Gastrocnemius medialis (tissue), 4 donors: ENCODE measurements around the gene UBE2V1.

Source experiments
- POLR2A ChIP-seq, 2 donors: fragments of 450-650 bp; IDR thresholded peaks; one replicate each; pipeline ENCODE4 v1.6.1; 2017; ENCODE audit warnings: antibody characterized with exemption in 2 of 2, mild to moderate bottlenecking in 2 of 2, moderate library complexity in 2 of 2
- TF ChIP-seq, protein P1 (sequence below), 5 experiments: fragments of 450-650 bp in 3 of 5; fragments of 200-600 bp in 2 of 5; sonication (generic) in 2 of 5; IDR thresholded peaks in 4 of 5; conservative IDR thresholded peaks in 1 of 5; 1 replicate in 4 of 5; 2 replicates in 1 of 5; pipeline ENCODE4 v1.5.1; 2016 to 2019; ENCODE audit warnings: antibody characterized with exemption in 5 of 5, mild to moderate bottlenecking in 3 of 5, moderate library complexity in 3 of 5

DNA sequence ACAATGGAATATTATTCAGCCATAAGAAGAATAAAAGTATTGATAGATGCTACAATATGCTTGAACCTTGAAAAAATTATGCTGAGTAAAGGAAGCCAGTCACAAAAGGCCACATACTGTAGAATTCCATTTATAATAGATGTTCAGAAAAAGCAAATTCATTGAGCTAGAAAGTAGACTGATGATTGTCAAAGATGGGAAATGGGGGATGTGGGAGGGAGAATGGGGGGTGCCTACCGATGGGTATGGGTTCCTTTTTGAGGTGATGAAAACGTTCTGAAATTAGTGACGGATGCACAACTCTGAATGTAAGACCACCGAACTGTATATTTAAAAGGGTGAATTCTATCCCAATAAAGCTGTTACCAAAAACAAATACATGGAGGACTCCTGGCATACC is 18.4 kb downstream of the UBE2V1 start:
- TF ChIP-seq, protein P1, sequence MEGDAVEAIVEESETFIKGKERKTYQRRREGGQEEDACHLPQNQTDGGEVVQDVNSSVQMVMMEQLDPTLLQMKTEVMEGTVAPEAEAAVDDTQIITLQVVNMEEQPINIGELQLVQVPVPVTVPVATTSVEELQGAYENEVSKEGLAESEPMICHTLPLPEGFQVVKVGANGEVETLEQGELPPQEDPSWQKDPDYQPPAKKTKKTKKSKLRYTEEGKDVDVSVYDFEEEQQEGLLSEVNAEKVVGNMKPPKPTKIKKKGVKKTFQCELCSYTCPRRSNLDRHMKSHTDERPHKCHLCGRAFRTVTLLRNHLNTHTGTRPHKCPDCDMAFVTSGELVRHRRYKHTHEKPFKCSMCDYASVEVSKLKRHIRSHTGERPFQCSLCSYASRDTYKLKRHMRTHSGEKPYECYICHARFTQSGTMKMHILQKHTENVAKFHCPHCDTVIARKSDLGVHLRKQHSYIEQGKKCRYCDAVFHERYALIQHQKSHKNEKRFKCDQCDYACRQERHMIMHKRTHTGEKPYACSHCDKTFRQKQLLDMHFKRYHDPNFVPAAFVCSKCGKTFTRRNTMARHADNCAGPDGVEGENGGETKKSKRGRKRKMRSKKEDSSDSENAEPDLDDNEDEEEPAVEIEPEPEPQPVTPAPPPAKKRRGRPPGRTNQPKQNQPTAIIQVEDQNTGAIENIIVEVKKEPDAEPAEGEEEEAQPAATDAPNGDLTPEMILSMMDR (IDR thresholded peaks at IDR 0.05 in 4 of 5, conservative IDR thresholded peaks at IDR 0.05 in 1 of 5) = no peak
- TF ChIP-seq POLR2A (IDR thresholded peaks at IDR 0.05) = no peak
